ENCODE data around the gene STIL.
"Not testable (repeated sequence)": the region's sequence is repeated elsewhere in the genome, so short reads cannot be mapped to it uniquely, and the experiment has no call there.

The STIL gene

DNA sequence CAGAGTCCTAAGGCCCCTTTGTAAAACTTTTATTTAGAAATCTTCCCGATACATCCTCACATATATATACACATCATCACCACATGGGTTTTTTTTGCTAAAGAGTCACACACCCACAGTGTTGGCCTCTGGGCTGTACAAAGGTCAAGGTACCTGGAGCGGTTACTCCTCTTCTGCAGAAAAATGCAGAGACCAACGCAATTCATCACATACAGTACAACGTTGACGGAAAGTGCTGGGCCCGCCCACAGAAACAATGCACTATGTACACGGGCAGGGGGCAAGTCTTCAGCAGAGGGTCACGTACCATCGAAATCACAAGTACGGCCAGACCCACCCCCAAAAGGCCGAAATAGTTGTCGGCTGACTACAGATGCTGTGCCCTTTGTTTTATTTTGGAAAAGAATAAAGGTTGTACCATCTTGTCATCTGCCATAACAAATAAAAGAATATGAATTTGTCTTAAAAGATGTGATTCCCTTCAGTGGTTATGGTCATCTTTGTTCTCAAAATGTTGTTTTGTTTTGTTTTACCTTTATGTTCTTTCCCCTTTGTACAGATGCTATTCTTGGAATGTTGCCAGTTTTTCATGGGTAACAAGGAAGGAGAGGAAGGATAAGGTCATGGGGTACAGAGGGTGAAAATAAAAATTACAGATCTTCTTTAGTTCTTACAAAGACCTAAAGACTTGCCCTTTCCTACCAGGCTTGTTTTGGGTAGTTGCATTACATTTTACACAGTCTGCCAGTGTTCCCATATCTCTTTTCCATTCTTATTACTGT is 97.5 kb downstream of the STIL start:
- no peak for DNase-seq

DNA sequence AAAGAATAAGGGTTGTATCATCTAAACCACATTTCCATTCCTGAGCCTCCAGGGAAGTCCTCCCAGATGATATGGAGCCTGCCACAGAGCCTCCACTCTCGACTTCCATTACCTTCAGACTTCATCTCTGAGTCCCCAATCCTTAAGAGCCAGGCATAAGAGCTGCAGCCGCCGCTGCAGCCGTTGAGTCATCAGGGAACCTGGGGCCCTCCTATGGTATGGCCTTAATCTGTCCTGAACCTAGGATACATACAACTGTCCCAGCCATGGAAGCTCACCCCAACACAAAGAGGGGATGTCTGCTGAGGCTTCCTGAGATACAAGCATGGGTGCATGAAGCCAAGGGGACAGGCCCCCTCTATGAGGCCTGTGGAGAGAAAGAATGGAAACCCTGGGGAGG is 98.2 kb downstream of the STIL start:
- DNase-seq: no peak

DNA sequence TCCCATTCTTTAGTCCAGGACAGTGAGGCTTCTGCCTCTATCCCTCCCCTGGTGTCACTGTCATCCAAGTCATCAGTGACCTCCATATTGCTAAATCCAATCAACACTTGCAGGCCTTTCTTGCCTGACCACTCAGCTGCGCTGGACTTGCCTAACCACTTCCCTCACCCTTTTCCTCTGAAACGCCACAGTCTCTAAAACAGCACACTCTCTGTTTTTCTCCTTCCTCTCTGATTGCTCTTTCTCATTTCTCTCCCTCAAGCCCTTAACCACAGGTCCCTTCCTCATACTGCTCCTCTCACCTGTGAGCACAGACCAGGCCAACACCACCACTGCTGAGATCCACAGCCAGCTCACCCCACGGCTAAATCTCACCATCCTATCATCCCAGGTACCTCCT is 99.4 kb downstream of the STIL start:
- no peak for DNase-seq

DNA sequence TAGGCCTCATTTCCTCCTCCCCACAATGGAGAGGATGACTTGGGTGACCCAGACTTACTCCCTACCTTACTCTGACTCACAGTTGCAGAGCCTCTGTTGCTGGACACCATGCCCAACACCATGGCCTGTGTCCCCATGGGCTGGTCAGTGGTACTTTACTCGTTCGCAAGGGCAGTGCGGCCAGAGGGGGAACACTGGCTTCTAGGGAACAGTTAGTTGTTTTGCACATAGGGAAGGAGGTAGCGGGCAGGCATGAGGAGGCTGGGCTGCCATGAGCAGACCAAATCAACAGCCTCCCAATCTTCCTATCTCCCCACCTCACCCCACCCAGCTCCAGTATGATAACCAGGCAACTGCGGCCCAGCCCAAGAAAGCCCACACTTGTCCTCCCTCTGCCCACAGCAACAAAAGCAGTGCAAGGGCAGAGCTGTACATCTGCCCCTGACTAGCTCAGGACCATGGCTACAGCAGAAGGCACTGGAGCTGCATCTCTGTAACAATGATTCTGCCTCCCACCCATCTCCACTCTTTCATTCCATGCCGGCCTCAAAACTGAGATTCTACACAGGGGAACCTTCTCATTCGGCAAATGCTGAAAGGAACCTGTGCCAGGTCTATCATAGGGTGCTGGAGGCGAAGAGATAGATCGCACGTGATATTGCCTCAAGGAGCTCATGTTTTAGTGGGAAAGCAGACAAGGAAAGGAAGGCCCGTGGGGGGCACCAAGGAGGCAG is 100.5 kb downstream of the STIL start:
- DNase-seq: no peak

- DNase-seq: no peak
Observed at GRCh38 chr1:47212636-47213229, 101.2 kb downstream of the STIL start.

GRCh38 chr1:47211796-47212269 is 102.1 kb downstream of the STIL start:
- no peak for DNase-seq

DNA sequence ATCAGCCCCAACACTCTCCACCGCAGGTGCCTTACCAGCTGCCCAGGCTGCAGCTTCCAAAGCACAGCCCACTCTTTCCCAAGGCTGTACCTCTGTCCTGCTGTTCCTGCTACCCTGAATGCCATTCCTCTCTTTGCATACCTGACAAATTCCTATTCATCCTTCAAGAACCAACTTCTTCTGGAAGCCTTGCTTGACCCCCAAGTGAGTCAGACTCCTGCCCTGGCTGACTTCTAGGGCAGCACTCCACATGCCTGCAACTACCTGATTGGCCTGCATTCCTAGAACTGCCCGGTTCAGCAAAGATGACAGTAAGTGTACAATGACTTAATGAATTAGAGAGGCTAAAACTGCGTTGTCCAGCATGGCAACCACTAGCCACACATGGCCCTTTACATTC is 103.3 kb downstream of the STIL start:
- DNase-seq: no peak

GRCh38 chr1:47209725-47210325 is 104.1 kb downstream of the STIL start:
- no peak for DNase-seq

DNA sequence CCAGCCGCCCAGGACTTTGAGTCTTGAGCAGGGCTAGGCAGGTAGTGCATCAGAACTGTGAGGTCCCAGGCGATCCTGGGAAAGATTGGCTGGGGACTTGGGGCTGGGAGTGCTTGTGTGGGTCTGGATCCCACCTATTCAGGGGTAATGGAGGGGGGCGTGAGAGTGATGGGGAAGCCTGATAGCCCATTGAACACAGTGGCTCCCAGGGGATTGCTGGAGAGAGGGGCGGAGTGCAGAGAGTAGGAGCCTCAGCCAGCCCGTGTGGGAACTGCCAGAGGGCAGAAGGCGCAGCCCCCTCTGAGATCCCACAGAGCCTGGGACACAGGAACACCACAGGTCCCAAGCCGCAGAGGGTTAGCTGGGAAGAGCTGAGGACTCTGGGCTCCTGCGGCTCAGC is 104.9 kb downstream of the STIL start:
- DNase-seq: no peak

- no peak for DNase-seq
Observed at GRCh38 chr1:47208374-47208850, 105.5 kb downstream of the STIL start.

DNA sequence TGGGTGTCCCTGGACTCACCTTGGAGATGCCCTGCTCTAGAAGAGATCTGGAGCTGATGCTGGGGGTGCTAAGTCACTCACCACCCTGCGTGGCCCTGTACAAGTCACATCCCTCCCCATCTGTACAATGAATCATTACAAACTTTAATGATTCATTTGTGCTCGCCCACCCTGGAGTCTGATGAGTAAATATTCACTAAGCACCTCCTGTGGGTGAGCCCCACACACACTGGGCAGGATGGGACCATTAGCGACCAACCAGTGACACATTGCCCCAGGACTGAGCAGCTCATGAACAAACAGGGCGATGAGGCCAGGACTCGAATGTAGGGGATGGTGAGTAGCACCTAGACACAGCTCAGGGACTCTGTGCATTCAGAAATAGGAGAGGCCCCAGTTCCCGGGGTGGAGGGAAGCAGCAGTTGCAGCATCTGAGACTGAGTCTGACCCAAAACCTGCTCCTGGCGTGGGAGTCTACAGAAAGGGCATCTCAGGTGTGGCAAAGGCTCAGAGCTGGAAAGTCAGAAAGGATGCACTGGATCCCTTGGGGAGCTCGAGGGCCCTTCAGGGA is 106.1 kb downstream of the STIL start:
- no peak for DNase-seq

DNA sequence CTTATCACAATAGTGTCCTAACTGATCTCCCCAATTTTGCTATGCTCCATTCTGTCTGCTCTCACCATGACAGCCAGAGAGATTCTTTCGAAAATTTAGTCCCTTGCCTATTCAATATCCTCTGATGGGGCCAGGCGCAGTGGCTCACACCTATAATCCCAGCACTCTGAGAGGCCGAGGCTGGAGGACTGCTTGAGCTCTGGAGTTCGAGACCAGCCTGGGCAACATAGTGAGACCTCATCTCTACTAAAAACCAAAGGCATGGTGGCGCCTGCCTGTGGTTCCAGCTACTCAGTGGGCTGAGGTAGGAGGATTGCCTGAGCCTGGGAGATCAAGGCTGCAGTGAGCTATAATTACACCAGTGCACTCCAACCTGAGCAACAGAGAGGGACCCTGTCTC is 108.0 kb downstream of the STIL start:
- DNase-seq: no peak

GRCh38 chr1:47203504-47203903 is 110.4 kb downstream of the STIL start:
- not testable (repeated sequence) for DNase-seq

GRCh38 chr1:47201179-47201578 is 112.8 kb downstream of the STIL start:
- no peak for DNase-seq
